MG63 (cell line): ENCODE data around the gene SPATA13. TPM values are rescaled to one million over a fixed set of nuclear protein-coding genes. Genes with fewer than 3 reads are reported as not detected.
"Not testable (repeated sequence)": the region's sequence is repeated elsewhere in the genome, so short reads cannot be mapped to it uniquely, and the experiment has no call there.

Experiments used
- DNase-seq: peaks from one replicate; pipeline ENCODE4 v3.0.0-alpha.2; 2020
- H3K27me3 ChIP-seq: fragments of 250-450 bp; sonication (Bioruptor Pico); 2 replicates; pipeline ENCODE4 v1.5.1; 2020; ENCODE audit warnings: mild to moderate bottlenecking, moderate library complexity
- H3K36me3 ChIP-seq: fragments of 250-450 bp; sonication (Bioruptor Pico); 2 replicates; pipeline ENCODE4 v1.5.1; 2020; ENCODE audit warnings: mild to moderate bottlenecking, moderate library complexity
- H3K4me3 ChIP-seq: fragments of 250-450 bp; sonication (Bioruptor Pico); 2 replicates; pipeline ENCODE4 v1.5.1; 2020; ENCODE audit warnings: mild to moderate bottlenecking, moderate library complexity
- H3K9me3 ChIP-seq: fragments of 250-450 bp; sonication (Bioruptor Pico); 2 replicates; pipeline ENCODE4 v1.5.1; 2020; ENCODE audit warnings: mild to moderate bottlenecking, moderate library complexity
- total RNA-seq: library from RNA; depleted of rRNA; stranded (reverse); fragments of >200 nt; shearing (Covaris generic); gene quantifications from 2 replicates; pipeline ENCODE4 v1.2.3, GENCODE V29; 2014; ENCODE audit warnings: low replicate concordance

The SPATA13 gene
- total RNA-seq, 1 experiment from 2014 or later, result 3.9 TPM

DNA sequence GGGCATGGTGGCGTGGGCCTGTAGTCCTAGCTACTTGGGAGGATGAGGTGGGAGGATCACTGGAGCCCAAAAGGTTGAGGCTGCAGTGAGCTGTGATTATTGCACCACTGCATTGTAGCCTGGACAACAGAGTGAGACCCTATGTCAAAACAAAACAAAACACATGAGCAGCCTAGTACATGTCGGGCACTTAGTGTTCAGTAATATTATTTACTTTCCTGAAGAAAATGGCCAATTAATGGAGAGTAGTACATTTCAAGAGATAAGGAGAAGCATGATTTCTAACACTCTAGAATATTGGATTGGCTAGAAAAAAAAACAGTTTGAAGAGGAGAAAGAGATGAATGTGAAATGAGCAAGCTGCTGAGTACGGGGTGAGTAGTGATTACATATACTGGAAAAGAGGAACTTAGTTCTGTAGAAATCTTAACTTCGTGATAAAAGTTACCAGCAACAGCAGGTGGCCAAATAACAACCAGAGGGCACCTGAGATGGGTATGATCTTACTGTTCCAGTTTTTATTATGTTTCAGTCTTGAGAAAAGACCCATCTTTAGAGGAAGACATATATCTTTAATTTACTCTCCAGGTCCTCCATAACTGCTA lies 36.2 kb downstream of the SPATA13 start:
- no peaks in the 10 kb centered on the region for H3K27me3 ChIP-seq
- no peaks in the 10 kb centered on the region for H3K36me3 ChIP-seq
- H3K9me3 ChIP-seq, result no peaks in the 10 kb centered on the region
- DNase-seq, result no peak
- H3K4me3 ChIP-seq, result no peak overlapping the region

- H3K27me3 ChIP-seq, result no peaks in the 10 kb centered on the region
- no peak for DNase-seq
Observed at GRCh38 chr13:24199016-24199415, 38.5 kb downstream of the SPATA13 start.

GRCh38 chr13:24202215-24202614 lies 41.7 kb downstream of the SPATA13 start:
- no peaks in the 10 kb centered on the region for H3K27me3 ChIP-seq
- H3K36me3 ChIP-seq, result no peaks in the 10 kb centered on the region
- no peaks in the 10 kb centered on the region for H3K9me3 ChIP-seq
- DNase-seq, result no peak
- no peak overlapping the region for H3K4me3 ChIP-seq

More at GRCh38 chr13:24199016-24199415, 38.5 kb downstream of the SPATA13 start:
- Histone ChIP-seq H3K36me3 (no peaks in the 10 kb centered on the region), H3K4me3 (no peak overlapping the region), H3K9me3 (no peaks in the 10 kb centered on the region)

GRCh38 chr13:24203273-24203672 lies 42.8 kb downstream of the SPATA13 start:
- Histone ChIP-seq H3K36me3 (no peaks in the 10 kb centered on the region), H3K9me3 (no peaks in the 10 kb centered on the region), H3K4me3 (no peak overlapping the region), H3K27me3 (no peaks in the 10 kb centered on the region)
- no peak for DNase-seq

DNA sequence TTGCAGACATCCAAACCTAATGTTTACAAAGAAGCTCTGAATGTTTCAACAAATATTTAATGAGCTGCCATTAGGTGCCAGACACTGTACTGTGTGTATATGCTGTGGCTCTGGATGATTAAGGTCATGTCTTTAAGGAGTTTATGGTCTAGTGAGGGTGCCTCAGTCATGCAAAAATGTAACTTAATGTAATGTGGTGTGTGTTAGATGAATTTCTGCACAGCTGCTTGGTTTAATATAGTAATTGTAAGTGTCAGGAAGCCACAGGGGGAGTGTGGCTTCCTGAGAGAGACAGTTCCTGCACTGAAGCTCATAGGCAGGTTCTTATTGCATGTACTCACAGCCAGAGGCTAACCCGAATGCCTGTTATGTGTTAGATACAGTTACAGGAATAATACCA lies 43.3 kb downstream of the SPATA13 start:
- Histone ChIP-seq H3K4me3 (no peak overlapping the region), H3K9me3 (no peaks in the 10 kb centered on the region), H3K27me3 (no peaks in the 10 kb centered on the region), H3K36me3 (no peaks in the 10 kb centered on the region)
- DNase-seq, result no peak

GRCh38 chr13:24205076-24205475 lies 44.6 kb downstream of the SPATA13 start:
- not testable (repeated sequence) for H3K4me3 ChIP-seq, H3K36me3 ChIP-seq, DNase-seq, H3K27me3 ChIP-seq, H3K9me3 ChIP-seq

- Histone ChIP-seq H3K27me3 (no peaks in the 10 kb centered on the region), H3K9me3 (no peaks in the 10 kb centered on the region), H3K4me3 (no peak overlapping the region), H3K36me3 (no peaks in the 10 kb centered on the region)
- DNase-seq, result peak; percentile 69
Observed at GRCh38 chr13:24207841-24208667, 47.5 kb downstream of the SPATA13 start.

- Histone ChIP-seq H3K4me3 (no peak overlapping the region), H3K36me3 (no peaks in the 10 kb centered on the region), H3K9me3 (no peaks in the 10 kb centered on the region), H3K27me3 (no peaks in the 10 kb centered on the region)
- no peak for DNase-seq
Observed at GRCh38 chr13:24209138-24209537, 48.6 kb downstream of the SPATA13 start.

DNA sequence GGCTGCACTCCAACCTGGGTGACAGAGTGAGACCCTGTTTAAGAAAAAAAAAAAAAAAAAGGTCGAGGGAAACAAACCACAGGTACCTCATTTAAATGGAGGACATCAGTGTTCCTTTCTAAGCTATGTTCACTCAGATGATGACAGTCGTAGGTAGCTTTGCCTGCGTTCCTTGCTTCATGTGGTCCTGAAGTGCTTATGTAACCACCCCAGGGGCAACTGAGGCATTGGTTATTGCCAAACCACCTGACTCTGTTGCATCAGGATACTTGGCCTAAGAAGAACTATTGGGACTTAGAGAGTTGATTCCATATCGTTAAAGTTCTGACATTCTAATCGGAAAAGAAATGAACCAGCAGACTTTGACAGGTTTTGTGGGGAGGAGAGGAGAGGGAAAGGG lies 51.7 kb downstream of the SPATA13 start:
- Histone ChIP-seq H3K36me3 (no peaks in the 10 kb centered on the region), H3K27me3 (no peaks in the 10 kb centered on the region), H3K9me3 (no peaks in the 10 kb centered on the region), H3K4me3 (no peak overlapping the region)
- no peak for DNase-seq

GRCh38 chr13:24212674-24213073 lies 52.2 kb downstream of the SPATA13 start:
- DNase-seq, result no peak
- no peaks in the 10 kb centered on the region for H3K36me3 ChIP-seq
- no peaks in the 10 kb centered on the region for H3K9me3 ChIP-seq
- H3K27me3 ChIP-seq, result no peaks in the 10 kb centered on the region
- no peak overlapping the region for H3K4me3 ChIP-seq

GRCh38 chr13:24213932-24214331 lies 53.4 kb downstream of the SPATA13 start:
- Histone ChIP-seq H3K36me3 (no peaks in the 10 kb centered on the region), H3K27me3 (no peaks in the 10 kb centered on the region), H3K9me3 (no peaks in the 10 kb centered on the region), H3K4me3 (no peak overlapping the region)
- no peak for DNase-seq

GRCh38 chr13:24214528-24214927 lies 54.0 kb downstream of the SPATA13 start:
- no peak overlapping the region for H3K4me3 ChIP-seq
- no peak for DNase-seq
- no peaks in the 10 kb centered on the region for H3K9me3 ChIP-seq
- no peaks in the 10 kb centered on the region for H3K27me3 ChIP-seq
- H3K36me3 ChIP-seq, result no peaks in the 10 kb centered on the region

GRCh38 chr13:24215126-24215525 lies 54.6 kb downstream of the SPATA13 start:
- Histone ChIP-seq H3K9me3 (no peaks in the 10 kb centered on the region), H3K4me3 (no peak overlapping the region), H3K27me3 (no peaks in the 10 kb centered on the region), H3K36me3 (no peaks in the 10 kb centered on the region)
- no peak for DNase-seq

DNA sequence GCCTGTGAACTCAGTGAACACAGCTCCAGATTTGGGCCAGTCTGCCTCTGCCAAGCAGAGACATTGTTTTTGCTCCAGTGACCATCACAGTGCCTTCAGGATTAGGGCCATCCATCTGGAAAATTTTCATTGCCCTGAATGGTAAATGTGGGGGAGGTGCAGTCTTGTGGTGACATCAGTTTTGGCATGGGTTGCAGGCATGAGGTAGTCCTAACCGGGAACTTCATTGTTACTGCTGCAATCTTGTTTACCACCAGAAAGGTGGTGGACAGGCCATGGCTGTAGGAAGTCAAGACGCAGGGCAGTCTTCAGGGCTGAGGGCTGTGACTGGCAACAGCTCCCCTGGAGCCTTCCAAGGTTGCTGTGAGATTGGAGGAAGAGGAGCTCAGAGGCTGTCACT lies 55.2 kb downstream of the SPATA13 start:
- H3K36me3 ChIP-seq, result no peaks in the 10 kb centered on the region
- H3K4me3 ChIP-seq, result no peak overlapping the region
- DNase-seq, result peak; percentile 64
- no peaks in the 10 kb centered on the region for H3K27me3 ChIP-seq
- no peaks in the 10 kb centered on the region for H3K9me3 ChIP-seq

DNA sequence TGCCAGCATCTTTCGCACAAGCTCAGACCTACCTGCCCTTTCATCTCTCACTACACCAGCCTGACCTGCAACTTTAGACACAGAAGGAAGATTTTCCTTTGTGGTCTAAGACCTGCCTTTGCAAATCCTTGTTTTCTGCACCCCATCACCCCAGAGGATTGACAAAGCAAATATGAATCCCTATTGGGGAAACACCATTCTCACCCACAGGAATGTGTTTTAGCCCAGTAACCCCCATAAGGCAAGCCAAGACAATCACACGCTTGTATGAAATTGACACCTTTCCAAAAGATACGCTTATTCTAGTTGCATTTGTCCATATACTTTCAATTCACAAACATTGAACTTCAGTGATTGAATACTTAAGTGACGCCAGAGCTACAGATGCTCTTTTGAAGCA lies 55.7 kb downstream of the SPATA13 start:
- Histone ChIP-seq H3K4me3 (no peak overlapping the region), H3K36me3 (no peaks in the 10 kb centered on the region), H3K27me3 (no peaks in the 10 kb centered on the region), H3K9me3 (no peaks in the 10 kb centered on the region)
- no peak for DNase-seq

DNA sequence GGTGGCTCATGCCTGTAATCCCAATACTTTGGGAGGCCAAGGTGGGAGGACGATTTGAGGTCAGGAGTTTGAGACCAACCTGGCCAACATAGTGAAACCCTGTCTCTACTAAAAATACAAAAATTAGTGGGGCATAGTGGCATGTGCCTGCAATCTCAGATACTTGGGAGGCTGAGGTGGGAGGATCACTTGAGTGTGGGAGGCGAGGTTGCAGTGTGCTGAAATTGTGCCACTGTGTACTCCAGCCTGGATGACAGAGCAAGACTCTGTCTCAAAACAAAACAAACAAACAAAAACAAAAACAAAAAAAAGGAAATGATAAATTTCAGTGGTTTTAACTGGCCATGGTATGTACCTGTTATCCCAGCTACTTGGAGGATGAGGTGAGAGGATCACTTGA lies 56.3 kb downstream of the SPATA13 start:
- H3K36me3 ChIP-seq, H3K9me3 ChIP-seq, H3K4me3 ChIP-seq, DNase-seq, H3K27me3 ChIP-seq: not testable (repeated sequence)

DNA sequence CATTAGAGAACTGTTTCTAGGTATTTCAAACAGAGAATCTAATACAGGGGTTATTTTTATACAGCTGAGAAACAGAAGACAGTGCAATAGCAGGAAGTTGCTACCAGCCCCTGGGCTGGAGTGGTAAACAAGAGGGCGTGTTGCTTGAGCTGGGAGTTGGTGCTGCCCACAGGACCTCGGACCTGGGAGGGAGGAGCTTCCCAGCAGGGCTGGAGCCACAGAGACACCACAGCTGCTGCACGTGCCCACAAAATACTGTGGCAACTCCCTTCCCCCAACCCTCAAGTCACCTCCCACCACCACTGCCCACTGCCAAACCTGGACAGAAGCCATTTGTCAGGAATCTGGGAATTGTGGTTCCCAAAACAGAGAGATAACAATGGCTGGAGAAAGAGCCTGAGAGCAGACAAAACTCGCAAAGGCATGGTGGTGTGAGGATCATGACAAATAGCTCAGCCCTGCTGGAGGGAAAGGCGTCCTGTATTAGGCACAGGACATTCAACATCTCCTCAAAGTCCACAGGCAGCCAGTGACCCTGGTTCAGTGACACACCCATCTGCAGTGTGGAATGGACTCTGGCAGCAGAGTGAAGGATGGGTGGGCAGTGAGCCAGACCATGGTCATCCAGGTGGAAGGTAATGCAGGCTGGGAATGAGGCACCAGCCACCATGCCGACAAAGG lies 57.2 kb downstream of the SPATA13 start:
- no peak for DNase-seq
- H3K4me3 ChIP-seq, result no peak overlapping the region
- no peaks in the 10 kb centered on the region for H3K9me3 ChIP-seq

DNA sequence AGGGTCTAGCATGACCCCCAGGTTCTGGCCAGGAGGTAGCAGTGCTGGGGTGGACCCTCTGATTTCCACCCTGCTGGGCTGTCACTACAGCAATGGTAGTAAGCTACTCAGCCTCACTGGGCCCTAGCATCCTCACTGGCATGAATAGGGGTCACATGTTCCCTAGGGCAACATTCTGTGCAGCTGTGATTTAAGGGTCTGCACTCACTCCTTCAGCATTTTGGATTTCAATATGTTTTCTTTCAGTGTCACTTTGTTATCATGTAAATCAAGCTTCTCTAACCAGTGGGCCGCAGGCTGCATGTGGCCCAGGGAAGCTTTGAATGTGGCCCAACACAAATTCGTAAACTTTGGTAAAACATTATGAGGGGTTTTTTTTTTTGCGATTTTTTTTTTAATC lies 57.8 kb downstream of the SPATA13 start:
- no peaks in the 10 kb centered on the region for H3K9me3 ChIP-seq
- no peaks in the 10 kb centered on the region for H3K36me3 ChIP-seq
- no peak for DNase-seq
- H3K4me3 ChIP-seq, result no peak overlapping the region
- no peaks in the 10 kb centered on the region for H3K27me3 ChIP-seq

More for the DNA sequence above, 57.2 kb downstream of the SPATA13 start:
- Histone ChIP-seq H3K36me3 (no peaks in the 10 kb centered on the region), H3K27me3 (no peaks in the 10 kb centered on the region)
